Amygdala (tissue), 56 donors: ENCODE measurements around the gene ZFP3.
A peak's percentile ranks its signal among the peaks of the same experiment; 100 is the strongest.
"Not testable (repeated sequence)": the region's sequence is repeated elsewhere in the genome, so short reads cannot be mapped to it uniquely, and the experiment has no call there.

Experiments
- DNase-seq, 56 donors: peaks; one replicate each; lab custom pipeline; 2025; lab: John Stamatoyannopoulos, UW

Gene ZFP3

GRCh38 chr17:5078106-5079028, at the start of gene ZFP3:
TSS of gene ZFP3 (plus strand) at chr17:5078467. CDS start at chr17:5091505, 13,038 bp downstream.
- DNase-seq, result peak; percentile 45 to 93 (median 82)

GRCh38 chr17:5030168-5030567, 48.1 kb upstream of the ZFP3 start:
- not testable (repeated sequence) for DNase-seq

- peak in 54 of 56 donors; percentile 11 to 83 (median 58) for DNase-seq
Measured at GRCh38 chr17:5031365-5032082, 46.7 kb upstream of the ZFP3 start.

- no peak for DNase-seq
Measured at GRCh38 chr17:5032865-5033264, 45.4 kb upstream of the ZFP3 start.

GRCh38 chr17:5033352-5034015, 44.8 kb upstream of the ZFP3 start:
- no peak for DNase-seq

GRCh38 chr17:5034063-5034462, 44.2 kb upstream of the ZFP3 start:
- no peak for DNase-seq

GRCh38 chr17:5034651-5035050, 43.6 kb upstream of the ZFP3 start:
- DNase-seq, result no peak

- no peak for DNase-seq
Measured at GRCh38 chr17:5035315-5035714, 43.0 kb upstream of the ZFP3 start, which contains the start of gene SLC52A1. TSS of gene SLC52A1 (minus strand) at chr17:5035426. CDS start at chr17:5034606, 820 bp downstream.

GRCh38 chr17:5042157-5043022, 35.9 kb upstream of the ZFP3 start:
- DNase-seq, result no peak

GRCh38 chr17:5043524-5043923, 34.7 kb upstream of the ZFP3 start:
- no peak for DNase-seq

GRCh38 chr17:5044630-5045029, 33.6 kb upstream of the ZFP3 start:
- no peak for DNase-seq

GRCh38 chr17:5045496-5045895, 32.8 kb upstream of the ZFP3 start:
- no peak for DNase-seq

- no peak for DNase-seq
Measured at GRCh38 chr17:5047446-5047845, 30.8 kb upstream of the ZFP3 start.

GRCh38 chr17:5049314-5049841, 28.9 kb upstream of the ZFP3 start:
- no peak for DNase-seq

GRCh38 chr17:5050278-5050677, 28.0 kb upstream of the ZFP3 start:
- DNase-seq, result no peak

- DNase-seq, result no peak
Measured at GRCh38 chr17:5055543-5055942, 22.7 kb upstream of the ZFP3 start.

- DNase-seq, result no peak
Measured at GRCh38 chr17:5065227-5065744, 13.0 kb upstream of the ZFP3 start.

GRCh38 chr17:5068236-5068635, 10.0 kb upstream of the ZFP3 start:
- DNase-seq, result no peak

- no peak for DNase-seq
Measured at GRCh38 chr17:5069724-5070123, 8.5 kb upstream of the ZFP3 start.
